Measurements from ENCODE around the gene RSAD1. TPM values are rescaled to one million over a fixed set of nuclear protein-coding genes. Genes with fewer than 3 reads are reported as not detected.

Gene RSAD1
- total RNA-seq, 2 donors from 2014 or later = 22.2 to 29.3 TPM

- no peaks in the 10 kb centered on the region for H3K27me3 ChIP-seq
- no peaks in the 10 kb centered on the region for H3K36me3 ChIP-seq
- no peaks in the 10 kb centered on the region for H3K4me1 ChIP-seq
- no peak overlapping the region for H3K27ac ChIP-seq
- H3K9me3 ChIP-seq = no peaks in the 10 kb centered on the region
- no peak overlapping the region for H3K4me3 ChIP-seq
- no peak for TF ChIP-seq CTCF (IDR thresholded peaks at IDR 0.05)
- intact Hi-C loops (cut with DNase I) = loop anchor here (5.0 to 10.0 kb wide), 2 partner anchors 137 to 210 kb away; no protein-coding TSS in a partner anchor
- no peak overlapping the region for H3K9ac ChIP-seq (ENCODE audit: low read depth in 2 of 2, low read length in 2 of 2)
- no peak for DNase-seq
Measured at GRCh38 chr17:50487213-50488096, 8.8 kb downstream of the RSAD1 start.

GRCh38 chr17:50488880-50489279 lies 10.2 kb downstream of the RSAD1 start:
- H3K27ac ChIP-seq = no peak overlapping the region
- no peaks in the 10 kb centered on the region for H3K27me3 ChIP-seq
- no peaks in the 10 kb centered on the region for H3K36me3 ChIP-seq
- TF ChIP-seq CTCF (IDR thresholded peaks at IDR 0.05) = no peak
- H3K9ac ChIP-seq (ENCODE audit: low read depth in 2 of 2, low read length in 2 of 2) = no peak overlapping the region
- DNase-seq = no peak
- intact Hi-C loops (cut with DNase I) = loop anchor here (5.0 to 10.0 kb wide), 2 partner anchors 136 to 208 kb away; no protein-coding TSS in a partner anchor
- no peaks in the 10 kb centered on the region for H3K4me1 ChIP-seq
- H3K4me3 ChIP-seq = no peak overlapping the region
- H3K9me3 ChIP-seq = no peaks in the 10 kb centered on the region

DNA sequence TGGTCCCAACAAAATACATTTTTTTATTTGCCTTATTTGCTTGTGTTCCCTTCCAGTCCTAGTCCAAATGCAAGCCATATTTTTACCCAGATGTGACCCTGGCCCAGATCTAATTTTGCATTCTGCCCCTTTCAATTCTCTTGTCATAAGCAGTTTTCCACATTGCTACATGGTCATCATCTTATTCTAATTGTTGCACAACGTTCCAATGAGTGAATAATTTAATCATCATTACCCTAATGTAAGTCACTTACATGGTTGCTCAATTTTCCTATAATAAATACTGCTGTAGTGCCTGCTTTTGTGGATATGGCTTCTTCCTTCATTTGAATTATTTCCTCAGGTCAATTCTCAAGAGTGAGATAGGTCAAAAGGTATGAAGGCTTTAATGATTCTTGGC lies 12.8 kb downstream of the RSAD1 start:
- no peak for DNase-seq
- no peak overlapping the region for H3K9ac ChIP-seq (ENCODE audit: low read depth in 2 of 2, low read length in 2 of 2)
- H3K4me3 ChIP-seq = no peak overlapping the region
- TF ChIP-seq CTCF (IDR thresholded peaks at IDR 0.05) = no peak
- intact Hi-C loops (cut with DNase I) = no loop called here
- no peaks in the 10 kb centered on the region for H3K27me3 ChIP-seq
- no peak overlapping the region for H3K27ac ChIP-seq
- no peaks in the 10 kb centered on the region for H3K36me3 ChIP-seq
- no peaks in the 10 kb centered on the region for H3K4me1 ChIP-seq
- no peaks in the 10 kb centered on the region for H3K9me3 ChIP-seq

DNA sequence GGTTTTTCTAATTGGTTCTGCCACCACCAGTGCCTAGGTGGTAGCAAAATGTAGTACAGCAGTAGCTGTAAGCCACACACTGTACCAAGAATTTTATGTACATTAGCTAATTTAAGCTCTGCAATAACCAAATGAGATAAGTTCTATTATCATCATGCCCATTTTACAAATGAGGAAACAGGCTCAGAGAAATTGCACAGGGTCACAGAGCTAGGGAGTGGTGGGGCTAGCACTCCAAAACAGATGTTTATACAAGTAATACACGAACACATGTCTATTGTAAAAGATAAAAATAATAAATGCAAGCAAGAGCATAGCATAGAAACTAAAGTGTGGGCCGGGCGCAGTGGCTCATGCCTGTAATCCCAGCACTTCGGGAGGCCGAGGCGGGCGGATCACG lies 13.6 kb downstream of the RSAD1 start:
- intact Hi-C loops (cut with DNase I) = no loop called here
- Histone ChIP-seq H3K9me3 (no peaks in the 10 kb centered on the region), H3K9ac (ENCODE audit: low read depth in 2 of 2, low read length in 2 of 2) (no peak overlapping the region), H3K4me3 (no peak overlapping the region), H3K4me1 (no peaks in the 10 kb centered on the region), H3K27ac (no peak overlapping the region), H3K27me3 (no peaks in the 10 kb centered on the region), H3K36me3 (no peaks in the 10 kb centered on the region)
- no peak for TF ChIP-seq CTCF (IDR thresholded peaks at IDR 0.05)
- DNase-seq = no peak

DNA sequence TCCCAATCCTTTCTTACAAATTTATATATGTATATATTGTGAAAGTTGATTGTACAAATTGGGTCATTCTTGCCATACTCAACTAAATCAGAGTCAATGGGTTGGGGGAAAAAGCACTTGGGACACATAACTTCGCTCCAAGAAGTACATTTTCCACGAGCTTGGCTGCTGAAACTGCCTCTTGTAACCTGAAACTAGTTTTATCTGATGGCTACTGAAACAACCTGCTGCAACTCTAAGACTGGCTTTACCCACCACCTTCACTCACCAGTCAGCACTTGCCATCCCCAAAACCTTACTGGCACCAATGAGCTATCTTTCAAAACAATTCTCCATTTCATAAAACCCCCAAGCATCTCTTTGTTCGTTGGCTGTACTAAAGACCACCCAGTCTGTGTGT lies 15.1 kb downstream of the RSAD1 start:
- no peaks in the 10 kb centered on the region for H3K4me1 ChIP-seq
- H3K9me3 ChIP-seq = no peaks in the 10 kb centered on the region
- intact Hi-C loops (cut with DNase I) = no loop called here
- DNase-seq = no peak
- H3K9ac ChIP-seq (ENCODE audit: low read depth in 2 of 2, low read length in 2 of 2) = no peak overlapping the region
- no peak for TF ChIP-seq CTCF (IDR thresholded peaks at IDR 0.05)
- no peaks in the 10 kb centered on the region for H3K36me3 ChIP-seq
- no peaks in the 10 kb centered on the region for H3K27me3 ChIP-seq
- H3K27ac ChIP-seq = no peak overlapping the region
- no peak overlapping the region for H3K4me3 ChIP-seq
